ENCODE results near the gene PLEKHJ1. TPM values are rescaled to one million over a fixed set of nuclear protein-coding genes. Genes with fewer than 3 reads are reported as not detected.
"Not testable (repeated sequence)": the region's sequence is repeated elsewhere in the genome, so short reads cannot be mapped to it uniquely, and the experiment has no call there.

Gene PLEKHJ1, protein sequence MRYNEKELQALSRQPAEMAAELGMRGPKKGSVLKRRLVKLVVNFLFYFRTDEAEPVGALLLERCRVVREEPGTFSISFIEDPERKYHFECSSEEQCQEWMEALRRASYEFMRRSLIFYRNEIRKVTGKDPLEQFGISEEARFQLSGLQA
- total RNA-seq: 61.6 and 72.7 TPM in 2 replicates

- peak; percentile 93 to 98 for DNase-seq (ENCODE audit: low read depth in 2 of 2)
Observed at GRCh38 chr19:2236314-2237050, at the start of gene PLEKHJ1, which contains the start of gene SF3A2. Gene PLEKHJ1, minus strand, starts transcription at chr19:2236329. Its CDS starts 81 bp downstream, at chr19:2236248. Gene SF3A2, plus strand, starts transcription at chr19:2236824. Its CDS starts 6,595 bp downstream, at chr19:2243419.

- no peak for DNase-seq (ENCODE audit: low read depth in 2 of 2)
Observed at GRCh38 chr19:2283835-2284507, 47.8 kb upstream of the PLEKHJ1 start.

DNA sequence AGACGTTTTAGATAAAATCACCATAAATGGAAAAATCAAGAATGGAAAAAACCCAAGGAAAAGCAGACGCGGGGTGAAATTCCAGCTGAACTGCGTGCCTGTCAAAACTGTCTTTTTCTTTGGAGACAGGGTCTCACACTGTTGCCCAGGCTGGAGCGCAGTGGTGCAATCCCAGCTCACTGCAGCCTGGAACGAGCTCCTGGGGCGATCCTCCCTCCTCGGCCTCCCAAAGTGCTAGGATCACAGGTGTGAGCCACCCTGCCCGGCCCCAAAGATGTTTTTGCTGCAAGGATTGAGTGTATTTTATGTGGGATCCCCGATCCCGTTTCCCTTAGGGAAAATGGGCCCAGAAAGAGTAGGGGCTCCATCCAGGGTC is 46.7 kb upstream of the PLEKHJ1 start:
- DNase-seq (ENCODE audit: low read depth in 2 of 2): no peak

DNA sequence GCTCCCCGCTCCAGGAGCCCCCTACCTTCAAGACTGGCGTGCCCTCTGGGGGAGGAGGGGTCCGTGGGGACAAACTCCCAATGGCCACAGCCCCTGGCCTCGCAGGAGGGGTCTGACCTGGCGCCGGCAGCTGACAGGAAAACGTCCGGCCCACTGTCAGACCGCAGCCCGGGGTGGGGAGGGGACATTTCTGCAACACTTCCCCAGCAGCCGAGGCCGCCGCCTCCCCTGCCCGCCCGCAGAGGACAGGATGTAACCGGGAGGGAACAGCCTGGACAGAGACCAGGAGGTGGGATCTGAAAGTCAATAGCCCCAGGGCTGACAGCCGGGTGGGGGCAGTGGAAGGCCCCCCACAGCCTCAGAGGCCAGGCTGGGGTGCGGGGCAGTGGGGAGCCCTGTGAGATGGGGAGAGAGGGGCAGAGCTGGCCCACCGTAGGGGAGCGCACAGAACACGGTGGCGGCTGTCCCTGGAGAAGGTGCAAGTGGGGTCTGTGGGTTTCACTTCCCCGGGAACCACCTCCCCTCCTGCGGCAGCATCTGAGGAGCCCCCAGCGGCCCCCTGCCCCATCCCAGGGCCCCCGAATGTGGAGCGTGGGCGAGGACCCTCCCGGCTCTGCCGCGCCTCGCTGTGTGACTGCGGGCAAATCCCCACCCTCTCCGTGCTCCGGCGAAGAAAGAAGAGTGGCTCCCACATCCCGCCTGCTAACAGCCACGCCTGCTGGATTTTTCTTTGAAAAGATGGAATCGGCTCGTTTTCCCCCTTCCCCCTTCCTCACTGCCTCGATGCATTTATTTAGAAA is 46.1 kb upstream of the PLEKHJ1 start, which contains the start of gene PEAK3:
Gene PEAK3, minus strand, starts transcription at position 114 of the 800 bp plus-strand sequence. CDS start 1,244 bp downstream, outside the sequence.
- DNase-seq (ENCODE audit: low read depth in 2 of 2): peak in 1 of 2 donors; percentile 39

- not testable (repeated sequence) for DNase-seq (ENCODE audit: low read depth in 2 of 2)
Observed at GRCh38 chr19:2281265-2282061, 45.3 kb upstream of the PLEKHJ1 start.

DNA sequence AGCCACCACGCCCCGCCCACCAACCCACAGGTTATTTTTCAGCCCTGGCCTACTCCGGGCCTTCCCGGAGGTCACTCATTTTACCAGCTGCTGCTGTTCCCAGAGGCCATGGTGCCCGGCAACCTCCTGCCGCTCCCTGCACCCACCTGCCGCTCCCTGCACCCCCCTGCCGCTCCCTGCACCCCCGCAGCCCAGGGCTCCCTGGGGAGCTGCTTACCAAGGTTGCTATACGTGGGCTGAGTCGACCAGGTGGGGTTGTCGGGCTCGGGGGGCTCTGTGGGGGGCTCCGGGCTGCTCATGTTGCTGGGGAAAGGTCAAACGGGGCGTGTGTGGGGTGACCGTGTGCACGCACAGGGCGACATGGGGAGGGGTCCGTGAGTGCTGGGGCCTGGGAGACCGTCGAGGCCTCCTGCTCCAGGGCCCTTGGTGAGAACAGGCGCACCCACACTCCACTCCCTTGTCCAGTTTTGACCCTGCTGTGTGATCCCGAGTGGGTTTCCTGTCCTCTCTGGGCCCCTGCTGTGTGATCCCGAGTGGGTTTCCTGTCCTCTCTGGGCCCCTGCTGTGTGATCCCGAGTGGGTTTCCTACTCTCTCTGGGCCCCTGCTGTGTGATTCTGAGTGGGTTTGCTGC is 44.6 kb upstream of the PLEKHJ1 start:
- DNase-seq (ENCODE audit: low read depth in 2 of 2): no peak

DNA sequence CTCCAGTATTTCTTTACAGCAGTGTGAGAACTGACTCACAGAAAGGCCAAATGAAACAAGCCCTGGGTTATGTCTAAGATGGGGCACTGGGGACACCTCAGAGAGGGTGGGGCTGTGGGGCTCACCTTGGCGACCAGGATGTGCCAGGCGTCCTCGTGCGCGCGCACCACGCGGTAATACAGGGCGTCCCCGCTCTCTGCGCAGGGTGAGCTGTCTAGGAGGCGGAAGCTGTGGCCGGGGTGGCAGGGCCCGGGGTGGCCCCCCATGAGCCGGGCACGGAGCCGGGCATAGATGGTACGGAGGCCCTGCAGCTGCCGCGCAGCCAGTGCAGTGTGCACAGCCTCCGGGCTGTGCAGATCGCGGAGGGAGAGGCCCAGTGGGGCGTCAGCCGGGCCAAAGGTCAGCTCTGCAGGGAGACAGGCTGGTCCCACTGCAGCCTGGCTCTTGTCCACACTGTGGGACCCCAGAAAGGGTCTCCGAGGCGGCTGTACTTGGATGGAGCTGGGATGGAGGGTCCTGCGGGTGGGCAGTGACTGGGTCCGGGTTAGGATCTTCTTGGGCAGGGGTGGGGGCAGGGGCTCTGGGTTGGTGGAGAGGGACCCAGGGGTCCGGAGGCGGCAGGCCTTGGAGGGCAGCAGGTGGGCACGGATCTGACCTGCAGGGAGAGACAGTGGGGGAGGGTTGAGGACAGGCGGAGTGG is 42.5 kb upstream of the PLEKHJ1 start:
- no peak for DNase-seq (ENCODE audit: low read depth in 2 of 2)

- DNase-seq (ENCODE audit: low read depth in 2 of 2): no peak
Observed at GRCh38 chr19:2277138-2277537, 41.0 kb upstream of the PLEKHJ1 start.

DNA sequence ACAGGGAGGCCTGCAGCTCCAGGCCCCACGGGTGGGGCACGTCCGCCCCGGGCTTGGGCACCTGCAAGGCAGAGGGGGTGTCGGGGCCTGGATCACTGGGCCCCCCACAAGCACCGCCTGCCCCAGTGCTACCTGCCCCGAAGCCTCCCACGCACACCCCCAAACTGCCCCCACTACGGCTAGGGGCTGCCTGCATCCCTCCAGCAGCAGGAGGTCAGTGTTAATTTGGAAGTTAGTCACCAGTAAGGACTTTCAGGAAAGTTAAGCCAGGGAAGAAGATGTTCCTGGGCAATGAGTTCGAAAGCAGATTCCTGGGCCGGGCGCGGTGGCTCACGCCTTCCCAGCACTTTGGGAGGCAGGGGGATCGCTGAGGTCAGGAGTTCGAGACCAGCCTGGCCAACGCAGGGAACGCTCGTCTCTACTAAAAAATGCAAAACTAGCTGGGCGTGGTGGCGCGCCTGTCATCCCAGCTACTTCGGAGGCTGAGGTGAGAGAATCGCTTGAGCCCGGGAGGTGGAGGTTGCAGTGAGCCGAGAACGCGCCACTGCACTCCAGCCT is 40.4 kb upstream of the PLEKHJ1 start:
- DNase-seq (ENCODE audit: low read depth in 2 of 2): no peak

DNA sequence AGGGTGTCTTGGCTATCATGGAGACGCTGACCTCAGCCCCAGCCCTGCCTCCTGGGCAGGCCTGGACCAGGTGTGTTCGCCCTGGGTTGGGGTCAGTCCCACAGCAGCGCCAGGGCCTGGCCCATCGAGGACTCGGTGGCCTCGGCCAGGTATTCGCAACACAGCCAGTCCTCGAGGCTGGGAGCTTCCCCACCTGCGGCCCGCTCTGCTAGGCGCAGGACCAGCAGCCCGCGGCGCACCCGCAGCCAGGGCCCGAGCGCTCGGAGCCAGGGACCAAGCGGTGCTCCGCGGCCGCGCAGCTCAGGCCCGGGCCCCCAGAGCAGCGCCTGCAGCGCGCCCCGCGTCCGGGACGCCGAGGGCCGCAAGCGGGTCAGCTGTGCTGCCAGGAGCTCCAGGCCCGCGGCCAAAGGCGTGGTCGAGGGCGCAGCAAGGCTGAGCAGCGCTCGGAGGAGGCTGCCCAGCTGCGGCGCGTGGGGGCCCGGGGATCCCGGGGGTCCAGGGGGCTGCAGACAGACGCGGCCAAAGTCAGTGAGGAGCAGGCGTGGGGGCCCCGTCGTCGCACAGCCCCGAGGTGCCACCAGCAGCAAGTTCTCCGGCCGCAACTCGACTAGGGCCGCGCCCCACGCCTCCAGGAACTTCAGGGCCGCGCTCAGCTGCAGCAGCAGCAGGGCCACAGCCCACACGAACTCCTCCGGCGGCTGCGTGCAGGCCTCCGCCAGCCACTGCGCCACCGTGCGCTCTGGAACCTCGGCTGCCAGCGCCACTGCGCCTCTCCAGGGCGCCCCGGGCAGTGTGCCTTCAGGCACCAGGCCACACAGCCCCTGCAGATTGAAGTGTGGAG is 39.7 kb upstream of the PLEKHJ1 start:
- DNase-seq (ENCODE audit: low read depth in 2 of 2): no peak

DNA sequence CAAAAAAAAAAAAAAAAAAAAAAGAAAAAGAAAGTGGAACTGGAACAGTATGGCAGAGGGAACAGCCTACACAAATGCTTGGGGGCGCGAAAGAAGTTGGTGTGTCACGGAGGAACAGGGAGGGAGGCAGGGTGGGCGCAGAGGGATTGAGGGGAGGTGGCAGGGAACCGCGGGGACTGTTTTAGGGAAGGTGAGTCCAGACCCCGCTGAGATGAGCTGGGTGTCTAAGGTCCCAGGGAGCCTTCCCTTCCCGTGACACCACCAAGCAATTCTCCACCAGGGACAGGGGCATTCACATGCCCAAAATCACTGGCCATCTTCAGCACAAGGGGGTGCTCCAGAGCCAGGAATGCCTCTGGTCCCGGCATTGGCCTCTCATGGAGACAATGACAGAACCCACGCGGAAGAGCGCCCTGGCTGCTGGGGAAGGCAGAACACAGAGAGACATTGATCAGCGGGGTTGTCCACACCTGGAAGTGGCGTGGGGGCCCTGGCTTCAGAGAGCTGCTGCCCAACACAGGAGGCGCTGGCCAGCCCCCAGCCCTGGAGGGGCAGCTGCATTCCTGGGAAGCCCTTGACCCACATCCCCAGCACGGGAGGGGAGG is 38.9 kb upstream of the PLEKHJ1 start:
- DNase-seq (ENCODE audit: low read depth in 2 of 2): peak; percentile 50 to 70

- no peak for DNase-seq (ENCODE audit: low read depth in 2 of 2)
Observed at GRCh38 chr19:2274185-2274711, 38.1 kb upstream of the PLEKHJ1 start.

- peak in 1 of 2 donors; percentile 70 for DNase-seq (ENCODE audit: low read depth in 2 of 2)
Observed at GRCh38 chr19:2273356-2274184, 37.4 kb upstream of the PLEKHJ1 start.

DNA sequence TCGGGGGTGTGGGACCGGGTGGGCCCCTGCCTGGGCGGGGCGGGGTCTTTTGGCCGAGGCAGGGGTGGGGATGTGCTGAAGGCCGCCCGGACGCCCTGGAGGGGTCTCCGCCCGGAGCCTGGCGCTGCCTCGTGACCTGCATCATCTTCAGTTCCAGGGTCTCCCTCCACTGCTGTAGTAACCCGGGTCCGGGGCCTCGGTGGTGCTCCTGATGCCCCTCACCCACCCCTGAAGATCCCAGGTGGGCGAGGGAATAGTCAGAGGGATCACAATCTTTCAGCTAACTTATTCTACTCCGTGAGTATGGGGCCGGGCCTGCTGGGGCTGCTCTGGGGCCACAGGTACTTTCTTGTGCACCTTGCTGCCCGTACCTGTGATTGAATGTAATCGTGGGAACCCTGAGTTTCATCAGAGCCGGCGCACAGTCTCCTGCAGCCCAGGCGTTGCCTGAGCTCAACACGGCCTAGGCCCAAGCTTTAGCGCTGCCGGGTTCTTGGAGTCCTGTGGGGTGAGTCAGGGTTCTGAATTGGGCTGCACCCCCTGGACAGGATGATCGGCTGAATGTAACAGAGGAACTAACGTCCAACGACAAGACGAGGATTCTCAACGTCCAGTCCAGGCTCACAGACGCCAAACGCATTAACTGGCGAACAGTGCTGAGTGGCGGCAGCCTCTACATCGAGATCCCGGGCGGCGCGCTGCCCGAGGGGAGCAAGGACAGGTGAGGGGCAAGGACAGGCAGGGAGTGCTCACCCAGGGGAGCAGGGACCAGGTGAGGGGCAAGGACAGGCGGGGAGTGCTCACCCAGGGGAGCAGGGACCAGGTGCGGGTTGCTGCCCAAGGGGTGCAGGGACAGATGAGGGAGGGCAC is 35.3 kb upstream of the PLEKHJ1 start:
- no peak for DNase-seq (ENCODE audit: low read depth in 2 of 2)

DNA sequence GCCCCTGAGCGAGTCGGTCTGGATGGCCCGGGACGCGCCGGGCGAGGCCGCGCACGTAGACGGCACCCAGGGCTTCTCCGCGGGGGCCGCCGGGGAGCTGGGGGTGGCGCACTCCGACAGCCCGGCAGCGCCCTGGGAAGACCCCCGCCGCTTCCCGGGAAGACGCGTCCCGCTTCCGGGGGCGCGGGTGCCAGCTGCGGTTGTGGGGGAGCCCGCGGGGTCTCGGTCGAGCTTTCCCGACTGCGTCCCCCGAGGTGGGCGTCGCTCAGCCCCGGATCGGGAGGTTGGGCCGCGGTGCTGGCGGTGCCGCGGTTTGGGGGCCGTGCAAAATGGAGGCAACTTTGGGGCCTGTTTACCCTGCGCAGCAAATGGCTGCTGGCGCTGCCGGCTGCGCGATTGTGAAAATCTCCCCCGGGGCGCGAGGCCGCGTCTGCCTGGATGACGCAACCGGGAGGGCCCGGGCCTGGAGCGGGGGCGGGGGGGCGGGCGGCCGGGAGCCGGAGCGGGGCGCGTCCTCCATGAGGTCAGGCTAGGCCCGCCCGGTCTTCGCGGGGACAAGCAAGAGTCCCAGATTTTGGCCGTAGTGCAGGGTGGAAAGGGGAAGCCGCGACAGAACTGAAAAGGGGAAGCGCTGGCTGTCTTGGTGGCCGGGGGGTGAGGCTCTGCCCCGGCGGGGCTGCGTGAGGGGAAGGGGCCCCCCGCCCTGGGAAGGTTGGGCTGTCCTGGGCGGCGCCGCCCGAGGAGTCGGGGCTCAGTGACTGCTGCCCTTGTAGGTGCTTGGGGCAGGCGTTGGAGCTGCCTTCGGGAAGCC is 34.5 kb upstream of the PLEKHJ1 start:
- peak in 1 of 2 donors; percentile 78 for DNase-seq (ENCODE audit: low read depth in 2 of 2)

Data from dermis microvascular lymphatic vessel endothelial cell (primary cell).